Effector memory CD8-positive, alpha-beta T cell (primary cell): Measurements from ENCODE around the gene ARHGAP21.

Experiments used
- ATAC-seq: fragments of 150-1000 bp; cut with Tn5 transposase; replicated peaks from 2 replicates; pipeline ENCODE4 v1.10.0; 2021; ENCODE audit warnings: mild to moderate bottlenecking, moderate library complexity
- DNase-seq, 3 experiments: peaks; one replicate each; pipeline ENCODE4 v3.0.0; 2021
- H3K27ac Mint-ChIP-seq, 2 donors: one replicate each; pipeline ENCODE4 v1.8.0; 2022; ENCODE audit warnings: mild to moderate bottlenecking in 2 of 2, mixed read lengths in 2 of 2, moderate library complexity in 2 of 2
- H3K27me3 Mint-ChIP-seq, 2 donors: one replicate each; pipeline ENCODE4 v1.8.0; 2022; ENCODE audit warnings: mixed read lengths in 2 of 2
- H3K36me3 Mint-ChIP-seq: one replicate; pipeline ENCODE4 v1.8.0; 2022; ENCODE audit warnings: mild to moderate bottlenecking, moderate library complexity, mixed read lengths; ENCODE audit not compliant: insufficient read depth
- H3K4me1 Mint-ChIP-seq, 2 donors: one replicate each; pipeline ENCODE4 v1.8.0; 2022; ENCODE audit warnings: low read depth in 2 of 2, mixed read lengths in 2 of 2
- H3K4me3 Mint-ChIP-seq, 2 donors: one replicate each; pipeline ENCODE4 v1.8.0; 2022; ENCODE audit warnings: mild to moderate bottlenecking in 2 of 2, mixed read lengths in 2 of 2, moderate library complexity in 2 of 2
- H3K9me3 Mint-ChIP-seq, 2 donors: one replicate each; pipeline ENCODE4 v1.8.0; 2022; ENCODE audit warnings: mixed read lengths in 2 of 2

ARHGAP21 gene

GRCh38 chr10:24536636-24537035 is 187.1 kb downstream of the ARHGAP21 start:
- no peak for DNase-seq
- H3K27ac Mint-ChIP-seq: no peak overlapping the region
- H3K4me3 Mint-ChIP-seq: no peak overlapping the region
- H3K9me3 Mint-ChIP-seq: no peaks in the 10 kb centered on the region
- ATAC-seq: no peak
- H3K36me3 Mint-ChIP-seq: no peaks in the 10 kb centered on the region
- H3K4me1 Mint-ChIP-seq: no peaks in the 10 kb centered on the region
- H3K27me3 Mint-ChIP-seq: peaks cover 12 to 19% of the 10 kb centered on the region in 2 donors

- ATAC-seq (no peak), DNase-seq (no peak)
- H3K36me3 Mint-ChIP-seq: no peaks in the 10 kb centered on the region
- H3K27me3 Mint-ChIP-seq: peaks cover 15 to 35% of the 10 kb centered on the region in 2 donors
- H3K4me1 Mint-ChIP-seq: no peaks in the 10 kb centered on the region
- no peak overlapping the region for H3K4me3 Mint-ChIP-seq
- no peaks in the 10 kb centered on the region for H3K9me3 Mint-ChIP-seq
- no peak overlapping the region for H3K27ac Mint-ChIP-seq
Observed at GRCh38 chr10:24533981-24534380, 189.7 kb downstream of the ARHGAP21 start.
